ENCODE measurements around the gene CD72. TPM values are rescaled to one million over a fixed set of nuclear protein-coding genes. Genes with fewer than 3 reads are reported as not detected.
"Not testable (repeated sequence)": the region's sequence is repeated elsewhere in the genome, so short reads cannot be mapped to it uniquely, and the experiment has no call there.

CD72 gene
- total RNA-seq, 1 donor from 2014 or later = 1.6 TPM

DNA sequence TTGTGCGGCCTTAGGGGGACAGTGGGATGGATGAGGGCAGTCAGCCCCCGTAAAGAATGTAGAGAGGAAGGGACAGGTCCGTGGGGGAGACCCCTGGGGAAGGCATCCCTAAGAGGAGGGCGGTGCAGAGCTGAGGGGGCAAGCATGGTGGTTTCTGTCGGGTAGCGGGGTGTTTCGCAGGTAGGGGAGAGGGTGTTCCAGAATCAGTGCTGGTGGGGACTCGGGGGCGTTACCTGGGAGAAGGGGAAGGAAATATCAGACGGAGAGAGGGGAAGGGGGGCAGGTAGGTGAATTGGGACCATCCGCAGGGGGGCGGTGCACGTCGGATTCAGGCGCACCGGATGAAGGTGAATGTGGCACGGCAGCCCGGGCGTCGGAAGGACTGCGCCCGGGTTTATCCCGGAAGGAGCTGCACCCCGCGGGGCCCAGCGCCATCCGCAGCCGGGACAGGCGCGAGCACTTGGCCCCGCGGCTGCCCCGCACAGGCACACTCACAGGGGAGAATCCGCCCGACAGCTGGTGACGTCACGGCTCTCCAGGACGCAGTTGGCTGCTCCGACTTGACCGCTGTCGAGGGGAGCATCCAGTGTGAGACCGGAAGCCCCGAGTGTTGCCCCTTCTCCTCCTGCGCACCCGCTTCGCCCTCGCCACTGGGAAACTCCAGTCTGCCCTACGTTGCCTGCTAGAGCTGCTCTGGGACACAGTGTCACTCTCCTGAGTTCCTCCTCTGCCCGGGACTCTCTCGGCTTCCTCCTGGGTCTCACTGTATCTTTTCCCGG lies 1.3 kb downstream of the CD72 start:
- DNase-seq = no peak

DNA sequence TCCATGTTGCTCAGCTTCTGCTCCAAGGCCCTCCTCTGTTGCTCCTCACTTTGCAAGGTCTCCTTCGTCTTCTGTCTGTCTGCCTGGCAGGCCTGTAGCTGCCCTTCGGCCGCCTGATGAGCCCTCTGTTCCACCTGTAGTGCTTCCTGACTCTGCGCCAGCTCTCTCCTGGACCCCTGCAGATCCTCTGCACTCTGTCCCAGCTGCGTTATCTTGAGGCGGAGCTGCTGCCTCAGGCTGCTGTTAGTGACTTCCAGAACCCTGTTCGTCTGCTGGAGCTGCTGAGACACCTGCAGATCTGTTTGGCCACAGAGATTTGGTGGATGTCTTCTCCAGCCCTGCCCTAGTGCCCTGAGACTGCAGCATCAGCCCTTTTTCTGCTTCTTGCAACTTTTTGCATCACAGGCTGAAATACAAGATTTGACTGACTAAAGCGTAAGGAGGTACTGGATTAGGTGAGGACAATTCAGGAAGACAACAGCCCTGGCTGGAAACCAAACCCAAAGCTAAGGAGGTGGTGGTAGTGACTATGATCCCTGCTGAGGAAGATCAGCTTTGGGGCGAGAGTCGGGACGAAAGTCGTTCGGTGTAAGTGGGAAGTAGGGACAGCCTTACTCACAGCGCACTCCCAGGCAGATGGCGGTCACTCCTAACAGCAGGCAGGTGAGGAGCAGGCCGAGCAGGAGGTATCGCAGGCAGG lies 2.1 kb downstream of the CD72 start:
- no peak for DNase-seq

DNA sequence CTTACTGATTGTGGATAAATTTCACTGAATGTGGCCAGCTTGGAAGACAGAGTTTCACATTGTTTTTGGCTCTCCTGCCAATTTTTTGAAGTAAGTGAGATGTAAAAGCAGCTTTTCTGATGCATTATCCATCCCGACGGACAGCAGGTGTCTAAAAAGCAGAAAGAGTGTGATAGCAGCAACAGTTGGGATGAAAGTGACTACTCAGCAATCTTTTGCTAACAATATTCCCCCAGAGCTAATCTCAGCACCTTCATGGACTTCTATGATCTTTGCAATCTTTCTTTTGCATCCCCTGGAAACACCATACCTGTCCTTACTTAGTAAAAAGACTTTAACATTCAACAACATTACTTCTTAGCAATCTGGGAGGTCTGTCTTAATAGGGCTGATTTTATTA lies 5.4 kb downstream of the CD72 start:
- DNase-seq = no peak

DNA sequence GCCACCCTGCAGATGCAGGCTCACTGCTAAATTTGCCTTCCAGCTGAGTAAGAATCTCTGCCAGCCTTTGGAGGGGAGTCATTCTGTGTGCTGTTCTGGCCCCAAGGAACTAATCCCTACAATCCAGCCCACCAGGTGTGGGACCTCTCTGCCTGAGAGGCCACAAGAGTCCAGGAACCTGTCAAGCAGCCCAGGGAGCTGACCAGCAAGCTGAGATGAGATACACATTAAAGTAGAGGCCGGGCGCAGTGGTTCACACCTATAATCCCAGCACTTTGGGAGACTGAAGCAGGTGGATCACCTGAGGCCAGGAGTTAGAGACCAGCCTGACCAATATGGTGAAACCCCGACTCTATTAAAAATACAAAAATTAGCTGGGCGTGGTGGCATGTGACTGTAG lies 6.1 kb downstream of the CD72 start:
- DNase-seq = not testable (repeated sequence)

DNA sequence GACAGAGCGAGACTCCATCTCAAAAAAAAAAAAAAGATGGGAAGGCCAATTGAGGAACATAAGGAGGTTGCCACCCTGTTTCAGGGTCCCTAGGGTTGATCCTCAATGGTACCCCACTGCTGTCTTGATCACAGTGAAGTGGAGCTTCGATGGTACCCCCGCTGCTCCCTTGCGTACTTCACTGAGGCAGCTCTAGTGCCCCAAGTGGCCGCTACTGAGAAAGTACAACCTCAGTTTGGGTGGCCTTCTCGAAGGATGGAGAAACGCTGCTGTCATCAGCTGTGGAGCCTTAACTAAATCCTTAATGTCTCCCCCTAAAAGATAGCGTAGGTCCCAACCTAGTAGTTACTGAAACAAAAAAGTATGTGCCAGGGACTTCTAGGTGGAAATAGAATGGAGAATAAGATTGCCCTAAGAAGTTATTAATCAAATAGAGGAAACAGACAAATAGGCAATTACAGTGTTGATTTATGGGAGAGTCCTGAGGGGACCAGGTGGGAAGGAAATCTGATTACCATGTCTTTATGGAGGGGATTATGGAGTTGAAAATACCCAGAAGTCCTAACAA lies 6.9 kb downstream of the CD72 start:
- peak; percentile 8 for DNase-seq

DNA sequence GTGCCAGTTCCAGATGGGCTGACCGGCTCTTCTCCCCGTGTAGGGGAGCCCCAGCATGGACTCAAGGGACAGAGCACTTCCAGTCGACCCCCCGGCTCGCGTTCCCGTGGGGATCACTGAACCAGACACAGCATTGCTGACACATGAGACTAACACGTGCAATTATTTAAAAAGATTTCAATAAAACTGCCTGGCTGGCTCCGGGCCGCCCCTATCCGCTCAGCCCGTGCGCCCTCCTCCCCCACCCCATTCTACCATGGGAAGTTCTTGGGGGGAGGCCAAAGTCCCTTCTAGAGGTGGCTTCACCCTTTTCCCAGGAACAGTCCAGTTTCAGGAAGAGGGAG lies 8.4 kb downstream of the CD72 start:
- DNase-seq = no peak

DNA sequence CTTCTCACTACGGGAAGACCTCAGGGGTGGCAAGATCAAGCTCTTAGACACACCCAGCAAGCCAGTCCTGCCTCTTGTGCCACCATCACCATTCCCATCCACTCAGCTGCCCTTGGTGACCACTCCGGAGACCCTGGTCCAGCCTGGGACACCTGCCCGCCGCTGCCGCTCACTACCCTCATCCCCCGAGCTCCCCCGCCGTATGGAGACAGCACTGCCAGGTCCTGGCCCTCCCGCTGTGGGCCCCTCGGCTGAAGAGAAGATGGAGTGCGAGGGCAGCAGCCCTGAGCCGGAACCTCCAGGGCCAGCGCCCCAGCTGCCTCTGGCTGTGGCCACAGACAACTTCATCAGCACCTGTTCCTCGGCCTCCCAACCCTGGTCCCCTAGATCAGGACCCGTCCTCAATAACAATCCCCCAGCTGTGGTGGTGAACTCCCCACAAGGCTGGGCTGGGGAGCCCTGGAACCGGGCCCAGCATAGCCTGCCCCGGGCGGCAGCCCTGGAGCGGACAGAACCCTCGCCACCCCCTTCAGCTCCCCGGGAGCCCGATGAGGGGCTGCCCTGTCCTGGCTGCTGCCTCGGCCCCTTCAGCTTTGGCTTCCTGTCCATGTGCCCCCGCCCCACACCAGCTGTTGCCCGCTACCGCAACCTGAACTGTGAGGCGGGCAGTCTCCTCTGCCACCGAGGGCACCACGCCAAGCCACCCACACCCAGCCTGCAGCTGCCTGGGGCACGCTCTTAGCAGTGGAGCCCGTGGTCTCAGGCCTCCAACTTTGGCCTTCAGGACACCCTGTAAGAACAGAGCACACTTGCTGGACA lies 9.0 kb downstream of the CD72 start:
- DNase-seq = no peak

DNA sequence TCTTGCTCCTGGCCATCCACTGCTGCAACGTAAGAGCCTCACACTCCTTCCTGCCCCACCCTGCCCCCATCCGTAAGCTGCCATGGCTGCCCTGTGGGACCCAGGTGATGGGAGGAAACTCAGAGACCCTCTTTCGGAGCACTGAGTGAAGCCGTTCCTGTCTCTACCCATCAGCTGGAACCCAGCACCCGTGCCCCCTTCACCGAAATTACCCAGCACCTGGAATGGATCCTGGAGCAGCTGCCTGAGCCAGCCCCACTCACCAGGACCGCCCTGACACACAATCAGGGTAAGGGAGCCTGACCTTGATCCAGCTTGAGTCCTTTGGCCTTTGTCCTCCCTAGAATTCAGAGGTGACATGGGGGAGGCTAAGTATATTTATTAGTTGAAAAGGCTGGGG lies 10.0 kb downstream of the CD72 start:
- no peak for DNase-seq

DNA sequence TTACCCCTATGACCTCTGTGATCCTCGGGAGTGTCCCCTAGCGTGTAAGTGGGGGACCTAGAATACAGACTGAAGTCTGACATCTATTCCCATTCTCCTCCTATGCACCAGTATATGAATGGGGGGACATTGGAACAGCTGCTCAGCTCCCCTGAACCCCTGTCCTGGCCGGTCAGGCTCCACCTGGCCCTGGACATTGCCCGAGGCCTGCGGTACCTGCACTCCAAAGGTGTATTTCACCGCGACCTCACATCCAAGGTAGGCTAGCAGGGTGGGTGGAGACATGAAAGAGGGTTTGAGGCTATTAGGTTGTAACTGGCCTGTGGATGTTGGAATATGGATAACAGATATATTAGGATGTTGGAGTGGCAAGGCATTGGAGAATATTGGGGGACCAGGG lies 11.5 kb downstream of the CD72 start:
- no peak for DNase-seq

DNA sequence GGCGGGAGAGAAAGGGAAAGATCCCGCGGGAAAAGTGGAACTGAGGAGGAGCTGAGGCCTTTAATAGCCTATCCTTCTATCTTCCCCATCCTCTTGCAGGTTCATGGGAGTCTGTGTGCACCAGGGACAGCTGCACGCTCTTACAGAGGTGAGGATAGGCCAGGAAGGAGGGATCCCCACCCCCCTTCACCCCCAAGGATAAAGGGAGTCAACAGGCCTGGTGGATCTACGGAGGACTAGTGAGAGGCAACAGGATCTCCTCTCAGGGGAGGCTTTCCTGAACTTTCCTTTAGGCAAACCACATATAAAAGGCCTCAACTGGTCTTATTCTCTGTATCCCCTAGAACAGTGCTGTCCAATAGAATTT lies 12.1 kb downstream of the CD72 start:
- DNase-seq = no peak

DNA sequence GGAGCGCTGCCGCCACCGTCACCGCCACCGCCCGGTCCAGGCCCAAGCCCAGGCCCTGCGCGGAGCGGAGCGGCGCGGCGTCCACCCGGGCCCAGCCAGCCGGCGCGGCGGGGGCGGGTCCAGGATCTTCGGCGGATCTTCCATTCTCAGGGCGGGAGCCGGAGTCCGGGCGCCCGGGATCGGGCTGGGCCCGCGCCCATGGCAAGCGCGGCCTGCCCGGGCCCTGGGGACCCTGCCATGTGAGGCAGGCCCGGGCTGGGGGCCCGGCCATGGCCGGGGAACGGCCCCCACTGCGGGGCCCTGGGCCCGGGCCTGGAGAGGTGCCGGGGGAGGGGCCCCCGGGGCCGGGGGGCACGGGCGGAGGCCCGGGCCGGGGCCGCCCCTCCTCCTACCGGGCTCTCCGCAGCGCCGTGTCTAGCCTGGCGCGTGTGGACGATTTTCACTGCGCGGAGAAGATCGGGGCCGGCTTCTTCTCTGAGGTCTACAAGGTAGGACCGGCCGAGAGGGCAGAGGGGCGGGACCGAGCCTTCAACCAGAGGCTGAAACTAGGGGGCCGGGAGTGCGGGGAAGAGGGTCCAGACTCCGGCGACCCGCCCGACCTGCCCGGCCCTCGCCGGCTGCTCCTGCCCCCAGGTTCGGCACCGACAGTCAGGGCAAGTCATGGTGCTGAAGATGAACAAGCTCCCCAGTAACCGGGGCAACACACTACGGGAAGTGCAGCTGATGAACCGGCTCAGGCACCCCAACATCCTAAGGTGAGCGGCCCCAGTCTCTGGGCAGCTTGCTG lies 12.7 kb downstream of the CD72 start:
- DNase-seq = no peak

DNA sequence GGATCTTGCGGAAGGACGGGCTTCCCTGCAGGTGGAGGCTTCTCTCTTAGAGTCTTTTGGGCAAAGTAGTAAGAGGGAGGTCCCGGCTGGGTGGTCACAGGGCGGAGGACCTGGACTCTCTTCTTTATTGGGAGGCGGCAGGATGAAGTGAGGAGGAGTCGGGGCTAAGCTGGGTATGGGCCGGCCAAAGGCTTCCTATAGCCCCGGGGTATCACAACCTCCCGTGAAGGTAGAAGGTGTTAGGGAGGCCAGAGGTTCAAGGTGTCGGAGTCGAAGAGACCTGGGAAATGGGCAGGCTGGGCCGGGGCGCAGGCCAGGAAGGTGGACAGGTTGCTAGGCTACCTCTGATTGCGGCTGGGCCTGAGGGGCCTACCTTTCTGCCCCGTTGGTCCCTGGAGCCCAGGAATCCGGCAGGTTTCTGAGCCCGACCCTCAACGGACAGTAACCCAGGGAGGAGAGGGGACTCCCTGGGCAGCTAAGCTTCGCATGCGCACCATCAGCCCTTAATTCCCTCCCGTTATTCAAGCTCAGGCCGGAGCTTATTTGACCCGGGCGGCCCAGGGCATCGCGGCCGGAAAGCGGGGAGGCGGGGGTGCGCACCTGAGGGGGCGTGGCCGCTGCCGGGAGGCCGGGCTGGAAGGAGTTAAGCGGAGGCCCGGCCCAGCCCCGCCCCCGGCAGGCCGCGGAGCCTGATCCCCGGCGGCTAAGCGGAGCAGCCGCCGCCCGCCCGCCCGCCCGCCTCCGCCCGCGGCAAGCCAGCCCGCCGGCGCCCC lies 13.4 kb downstream of the CD72 start, which contains the start of gene TESK1:
TSS of gene TESK1 (plus strand) at position 685 of the 773 bp plus-strand sequence. CDS start 358 bp downstream, outside the sequence.
- DNase-seq = no peak

DNA sequence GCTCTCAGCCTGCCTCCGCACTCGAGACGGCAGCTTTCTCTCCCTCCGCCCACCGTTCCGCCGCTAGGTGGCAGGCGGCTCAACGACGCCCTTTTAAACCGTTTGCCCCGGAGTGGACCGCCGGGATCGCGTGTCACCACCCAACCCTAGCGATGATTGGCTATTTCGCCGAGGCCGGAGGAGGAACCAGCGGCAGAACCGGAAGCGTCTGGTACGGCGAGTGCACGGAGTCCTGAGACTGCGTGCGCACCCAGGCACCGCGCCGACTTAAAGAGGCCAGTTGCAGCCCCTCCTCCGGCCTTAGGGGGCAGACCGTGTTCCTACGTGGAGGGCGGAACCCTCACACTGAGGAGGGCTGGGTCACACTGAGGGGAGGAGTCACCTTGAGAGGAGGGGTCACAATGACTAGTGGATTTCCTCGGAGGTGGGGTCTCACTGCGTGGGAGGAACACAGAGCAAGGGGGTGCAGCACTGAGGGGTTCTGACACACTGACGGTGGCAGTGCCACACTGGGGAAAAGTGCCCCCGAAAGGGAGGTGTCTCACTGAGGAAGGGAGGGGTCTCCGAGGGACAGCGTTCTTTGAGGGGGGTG lies 14.1 kb downstream of the CD72 start:
- DNase-seq = peak; percentile 100

DNA sequence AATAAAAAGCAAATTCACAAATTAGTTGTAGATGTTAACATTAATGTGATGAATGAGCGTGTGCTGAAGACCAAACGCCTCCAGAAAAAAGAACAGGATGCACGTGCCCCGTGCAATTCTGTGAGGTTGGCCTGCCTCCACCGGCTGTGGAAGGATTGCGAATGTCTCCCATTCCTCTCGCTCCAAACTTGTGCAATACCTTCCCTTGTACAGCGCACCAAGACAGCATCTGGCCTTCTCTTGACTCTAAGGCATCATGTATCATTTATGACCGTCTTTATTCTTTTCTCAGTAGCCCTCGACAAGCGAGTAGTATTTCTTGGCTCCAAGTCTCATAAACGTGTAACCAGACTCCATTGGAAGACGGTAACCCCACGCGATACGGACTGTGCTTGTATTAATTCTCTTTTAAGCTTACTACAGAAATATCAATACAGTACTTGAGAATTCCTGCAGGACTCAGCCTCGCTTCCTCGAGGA lies 14.7 kb downstream of the CD72 start:
- DNase-seq = peak; percentile 93

DNA sequence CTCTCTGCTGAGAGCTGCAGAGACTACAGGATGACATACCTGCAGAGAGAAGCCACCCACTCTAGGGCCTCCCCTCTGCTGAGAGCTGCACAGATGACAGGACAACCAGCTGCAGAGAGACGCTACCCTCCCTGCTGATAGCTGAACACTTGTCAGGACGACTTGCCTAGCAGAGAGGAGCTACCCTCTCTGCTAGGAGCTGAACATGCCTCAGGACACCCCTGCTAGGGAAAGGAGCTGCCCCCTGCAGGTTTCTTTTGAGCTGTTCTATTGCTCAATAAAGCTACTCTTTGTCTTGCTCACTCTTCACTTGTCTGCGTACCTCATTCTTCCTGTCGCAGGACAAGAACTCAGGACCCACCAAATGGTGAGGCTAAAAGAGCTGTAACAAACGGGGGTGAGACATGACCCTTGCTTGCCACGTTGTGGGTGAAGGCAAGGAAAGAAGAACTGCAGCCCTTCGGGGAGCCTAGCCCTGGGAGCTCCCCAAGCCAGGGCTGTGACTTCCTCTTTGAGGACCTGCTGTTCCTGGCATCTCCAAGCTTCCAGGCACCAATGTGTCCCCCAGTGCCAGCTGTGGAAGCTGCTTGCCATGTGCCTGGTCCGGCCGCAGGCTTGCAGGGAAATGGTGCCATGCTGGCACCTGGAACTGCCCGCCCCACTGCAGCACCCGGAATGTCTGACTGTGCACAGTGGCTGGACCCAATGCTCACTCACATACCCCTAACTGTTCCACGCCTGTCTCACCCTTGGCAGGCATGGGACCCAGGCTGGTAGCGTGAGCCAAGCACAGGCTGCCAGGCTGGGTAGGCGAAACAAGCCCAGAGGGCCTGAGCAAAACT lies 18.2 kb downstream of the CD72 start:
- DNase-seq = no peak

DNA sequence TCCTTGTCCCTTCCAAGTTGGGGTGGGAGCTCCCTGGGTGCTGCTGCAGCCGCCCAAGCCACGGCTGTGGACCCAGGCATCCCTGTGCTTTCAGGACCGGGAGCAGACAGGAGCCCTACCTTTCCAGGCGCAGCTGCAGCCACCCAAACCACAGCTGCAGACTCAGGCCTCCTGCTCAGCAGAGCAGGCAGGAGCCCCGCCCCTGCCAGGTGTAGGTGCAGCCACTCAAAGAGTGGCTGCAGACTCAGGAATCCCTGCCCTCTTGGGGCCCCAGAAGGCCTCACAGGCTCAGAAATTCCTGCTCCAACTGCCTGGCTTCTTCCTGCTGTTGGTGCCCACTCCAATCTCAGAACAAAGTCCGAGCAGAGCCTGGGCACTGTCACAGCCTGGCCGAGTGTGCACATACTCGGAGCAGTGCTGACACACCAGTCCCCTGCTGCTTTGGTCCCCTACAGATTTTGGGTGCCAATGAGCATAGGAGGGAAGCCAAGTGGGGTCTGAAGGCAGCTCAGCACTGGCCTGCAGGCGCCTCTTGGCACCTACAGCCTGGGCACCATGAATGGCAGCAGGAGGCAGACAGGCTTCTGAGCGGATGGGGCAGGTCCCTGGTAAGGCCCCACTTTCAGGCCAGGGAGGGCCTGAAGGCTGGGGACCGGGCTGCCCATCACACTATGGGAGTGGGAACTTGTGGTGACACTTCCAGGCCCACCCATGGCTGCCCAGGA lies 19.2 kb downstream of the CD72 start:
- DNase-seq = no peak

DNA sequence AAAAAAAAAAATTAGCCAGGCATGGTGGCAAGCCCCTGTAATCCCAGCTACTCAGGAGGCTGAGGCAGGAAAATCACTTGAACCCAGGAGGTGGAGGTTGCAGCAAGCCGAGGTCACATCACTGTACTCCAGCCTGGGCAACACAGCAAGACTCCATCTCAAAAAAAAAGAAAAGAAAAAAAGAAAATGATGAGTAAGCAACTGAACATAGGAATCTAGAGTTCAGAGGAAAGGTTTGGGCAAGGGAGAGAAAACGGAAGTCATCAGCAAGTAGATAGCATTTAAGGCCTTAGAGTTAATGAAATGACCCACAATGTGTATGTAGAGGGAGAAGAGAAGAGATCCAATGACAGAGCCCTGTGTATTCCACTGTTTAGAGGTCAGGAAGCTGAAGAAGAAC lies 21.3 kb downstream of the CD72 start:
- DNase-seq = not testable (repeated sequence)

DNA sequence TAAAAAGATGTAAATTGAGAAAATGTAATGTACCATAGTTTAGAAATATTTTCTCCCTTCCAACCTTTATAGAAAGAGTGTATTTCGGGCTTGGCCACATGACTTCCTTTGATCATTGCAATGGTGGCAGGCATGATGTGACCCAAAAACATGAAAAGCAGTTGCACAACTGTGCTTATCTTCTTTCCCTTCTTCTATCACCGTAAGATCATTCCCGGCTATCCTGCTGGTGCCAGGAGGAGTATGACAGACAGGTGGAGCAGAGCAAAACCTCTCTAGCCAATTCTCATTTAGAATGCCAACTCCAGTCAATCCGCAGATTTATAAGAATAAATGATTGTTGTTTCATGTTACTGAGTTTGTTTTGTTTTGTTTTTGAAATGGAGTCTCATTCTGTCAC lies 23.7 kb downstream of the CD72 start:
- DNase-seq = no peak

DNA sequence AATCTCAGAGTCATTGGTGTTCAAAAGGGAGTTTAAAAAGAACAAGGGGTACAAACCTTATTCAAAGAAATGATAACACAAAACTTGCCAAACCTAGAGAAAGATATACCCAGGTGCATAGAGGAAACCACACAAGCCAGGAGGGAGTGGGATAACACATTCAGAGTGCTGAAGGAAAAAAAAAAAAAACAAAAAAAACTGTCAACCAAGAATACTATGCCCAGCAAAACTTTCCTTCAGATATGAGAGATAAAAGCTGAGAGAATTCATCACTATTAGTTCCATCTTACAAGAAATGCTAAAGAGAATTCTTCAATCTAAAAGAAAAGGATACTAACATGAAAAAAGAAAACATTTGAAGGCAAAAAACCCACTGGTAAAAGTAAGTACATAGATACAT lies 24.6 kb downstream of the CD72 start:
- DNase-seq = no peak

Measured in skin of body (tissue), 2 donors.